ENCODE data around the gene IL11.
A peak's percentile ranks its signal among the peaks of the same experiment; 100 is the strongest.

The IL11 gene

DNA sequence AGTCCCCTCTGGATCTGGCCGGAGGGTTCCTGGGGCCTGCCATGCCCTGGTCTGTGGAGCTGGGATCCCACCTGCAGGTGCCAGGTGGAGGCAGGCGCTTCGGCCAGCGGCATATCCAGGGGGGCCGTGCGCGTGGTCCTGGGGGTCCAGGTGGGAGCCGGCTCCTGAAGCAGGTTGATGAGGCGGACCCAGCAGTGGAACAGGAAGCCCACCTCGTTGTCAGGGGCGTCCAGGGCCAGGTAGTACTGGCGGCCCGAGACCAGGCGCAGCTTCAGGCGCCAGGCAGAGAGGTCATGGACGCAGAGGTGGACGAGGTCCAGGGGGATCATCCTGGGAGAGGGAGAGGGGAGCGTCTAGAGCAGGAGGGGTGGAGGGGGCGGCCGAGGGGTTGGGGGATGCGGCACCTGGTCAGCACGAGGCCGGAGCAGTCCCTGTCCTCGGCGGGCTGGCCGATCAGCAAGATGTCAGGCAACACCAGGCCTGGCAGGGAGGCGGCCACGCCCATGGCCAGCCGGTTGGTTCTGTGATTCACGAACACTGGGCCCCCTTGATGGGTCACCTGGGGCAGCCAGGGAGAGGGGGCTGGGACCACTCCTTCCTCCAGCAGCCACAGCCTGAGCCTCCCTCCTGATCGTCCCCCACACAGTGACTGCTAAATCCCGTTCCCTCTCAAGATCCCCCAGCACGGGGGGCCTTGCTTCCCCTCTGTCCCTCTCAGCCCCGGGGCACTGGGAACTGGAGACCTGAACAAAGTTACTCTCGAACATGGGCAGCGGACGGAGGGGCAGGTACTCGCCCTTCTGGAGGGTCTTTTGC lies 7.9 kb downstream of the IL11 start:
- Histone ChIP-seq H3K4me1 (ENCODE audit: control insufficient read depth in 2 of 2, insufficient read depth in 2 of 2, low read length in 2 of 2) (no peaks in the 10 kb centered on the region), H3K4me3 (ENCODE audit: low read length in 2 of 2) (no peak overlapping the region), H3K27ac (ENCODE audit: low read depth in 2 of 2, low read length in 2 of 2) (no peak overlapping the region), H3K9ac (ENCODE audit: low read depth in 1 of 2, low read length in 2 of 2) (no peak overlapping the region), H3K36me3 (ENCODE audit: control insufficient read depth in 2 of 2, insufficient read depth in 2 of 2, low read length in 2 of 2) (no peaks in the 10 kb centered on the region), H3K9me3 (ENCODE audit: control insufficient read depth in 2 of 2, low read length in 2 of 2) (no peaks in the 10 kb centered on the region), H3K27me3 (ENCODE audit: control insufficient read depth in 2 of 2, insufficient read depth in 2 of 2, low read length in 2 of 2) (no peaks in the 10 kb centered on the region)

GRCh38 chr19:55360902-55361301 lies 9.4 kb downstream of the IL11 start:
- H3K4me3 ChIP-seq (ENCODE audit: low read length in 2 of 2) = no peak overlapping the region
- no peaks in the 10 kb centered on the region for H3K4me1 ChIP-seq (ENCODE audit: control insufficient read depth in 2 of 2, insufficient read depth in 2 of 2, low read length in 2 of 2)

GRCh38 chr19:55358943-55359908 lies 11.0 kb downstream of the IL11 start:
- Histone ChIP-seq H3K4me1 (ENCODE audit: control insufficient read depth in 2 of 2, insufficient read depth in 2 of 2, low read length in 2 of 2) (peaks cover 0 to 3% of the 10 kb centered on the region in 2 donors), H3K36me3 (ENCODE audit: control insufficient read depth in 2 of 2, insufficient read depth in 2 of 2, low read length in 2 of 2) (no peaks in the 10 kb centered on the region), H3K4me3 (ENCODE audit: low read length in 2 of 2) (no peak overlapping the region), H3K9me3 (ENCODE audit: control insufficient read depth in 2 of 2, low read length in 2 of 2) (no peaks in the 10 kb centered on the region), H3K27ac (ENCODE audit: low read depth in 2 of 2, low read length in 2 of 2) (no peak overlapping the region), H3K27me3 (ENCODE audit: control insufficient read depth in 2 of 2, insufficient read depth in 2 of 2, low read length in 2 of 2) (peaks cover 0 to 3% of the 10 kb centered on the region in 2 donors), H3K9ac (ENCODE audit: low read depth in 1 of 2, low read length in 2 of 2) (no peak overlapping the region)

More at GRCh38 chr19:55360902-55361301, 9.4 kb downstream of the IL11 start:
- Histone ChIP-seq H3K9ac (ENCODE audit: low read depth in 1 of 2, low read length in 2 of 2) (no peak overlapping the region), H3K27ac (ENCODE audit: low read depth in 2 of 2, low read length in 2 of 2) (no peak overlapping the region), H3K36me3 (ENCODE audit: control insufficient read depth in 2 of 2, insufficient read depth in 2 of 2, low read length in 2 of 2) (no peaks in the 10 kb centered on the region), H3K27me3 (ENCODE audit: control insufficient read depth in 2 of 2, insufficient read depth in 2 of 2, low read length in 2 of 2) (no peaks in the 10 kb centered on the region), H3K9me3 (ENCODE audit: control insufficient read depth in 2 of 2, low read length in 2 of 2) (no peaks in the 10 kb centered on the region)

- peaks cover 0 to 3% of the 10 kb centered on the region in 2 donors for H3K27me3 ChIP-seq (ENCODE audit: control insufficient read depth in 2 of 2, insufficient read depth in 2 of 2, low read length in 2 of 2)
- H3K4me3 ChIP-seq (ENCODE audit: low read length in 2 of 2) = no peak overlapping the region
- H3K9ac ChIP-seq (ENCODE audit: low read depth in 1 of 2, low read length in 2 of 2) = no peak overlapping the region
- no peak overlapping the region for H3K27ac ChIP-seq (ENCODE audit: low read depth in 2 of 2, low read length in 2 of 2)
- no peaks in the 10 kb centered on the region for H3K9me3 ChIP-seq (ENCODE audit: control insufficient read depth in 2 of 2, low read length in 2 of 2)
- no peaks in the 10 kb centered on the region for H3K36me3 ChIP-seq (ENCODE audit: control insufficient read depth in 2 of 2, insufficient read depth in 2 of 2, low read length in 2 of 2)
- H3K4me1 ChIP-seq (ENCODE audit: control insufficient read depth in 2 of 2, insufficient read depth in 2 of 2, low read length in 2 of 2) = peaks cover 2 to 5% of the 10 kb centered on the region in 2 donors
Observed at GRCh38 chr19:55358493-55358892, 11.8 kb downstream of the IL11 start.

DNA sequence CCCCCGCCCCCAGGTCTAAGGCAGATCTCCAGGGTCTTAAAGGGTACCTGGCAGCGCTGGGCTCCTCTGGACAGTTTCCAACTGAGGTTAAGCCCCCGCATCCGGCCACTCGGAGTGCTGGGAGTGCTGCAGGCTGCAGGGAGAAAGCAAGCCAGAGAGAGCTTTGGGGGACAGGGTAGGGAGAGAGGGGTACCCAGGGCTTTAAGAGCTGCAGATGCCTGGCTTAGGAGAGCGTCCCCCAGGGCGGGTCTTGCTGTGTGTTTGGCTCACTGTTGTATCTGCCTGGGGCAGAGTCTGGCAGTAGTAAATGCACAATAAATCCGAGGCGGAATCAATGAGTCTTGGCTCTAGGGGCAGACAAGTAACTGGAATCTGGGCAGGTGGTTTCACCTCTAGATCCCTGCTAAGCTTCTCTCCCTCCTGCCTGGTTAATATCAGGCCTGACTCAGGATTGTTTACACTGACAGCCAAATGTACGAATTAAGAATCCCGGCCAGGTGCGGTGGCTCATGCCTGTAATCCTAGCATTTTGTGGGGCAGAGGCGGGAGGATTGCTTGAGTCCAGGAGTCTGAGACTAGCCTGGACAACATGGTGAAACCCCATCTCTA lies 14.9 kb downstream of the IL11 start:
- H3K27ac ChIP-seq (ENCODE audit: low read depth in 2 of 2, low read length in 2 of 2) = no peak overlapping the region
- no peaks in the 10 kb centered on the region for H3K36me3 ChIP-seq (ENCODE audit: control insufficient read depth in 2 of 2, insufficient read depth in 2 of 2, low read length in 2 of 2)
- H3K9me3 ChIP-seq (ENCODE audit: control insufficient read depth in 2 of 2, low read length in 2 of 2) = no peaks in the 10 kb centered on the region
- H3K4me3 ChIP-seq (ENCODE audit: low read length in 2 of 2) = no peak overlapping the region
- H3K4me1 ChIP-seq (ENCODE audit: control insufficient read depth in 2 of 2, insufficient read depth in 2 of 2, low read length in 2 of 2) = peaks cover 21 to 26% of the 10 kb centered on the region in 2 donors
- H3K27me3 ChIP-seq (ENCODE audit: control insufficient read depth in 2 of 2, insufficient read depth in 2 of 2, low read length in 2 of 2) = peaks cover 15 to 17% of the 10 kb centered on the region in 2 donors
- H3K9ac ChIP-seq (ENCODE audit: low read depth in 1 of 2, low read length in 2 of 2) = no peak overlapping the region

DNA sequence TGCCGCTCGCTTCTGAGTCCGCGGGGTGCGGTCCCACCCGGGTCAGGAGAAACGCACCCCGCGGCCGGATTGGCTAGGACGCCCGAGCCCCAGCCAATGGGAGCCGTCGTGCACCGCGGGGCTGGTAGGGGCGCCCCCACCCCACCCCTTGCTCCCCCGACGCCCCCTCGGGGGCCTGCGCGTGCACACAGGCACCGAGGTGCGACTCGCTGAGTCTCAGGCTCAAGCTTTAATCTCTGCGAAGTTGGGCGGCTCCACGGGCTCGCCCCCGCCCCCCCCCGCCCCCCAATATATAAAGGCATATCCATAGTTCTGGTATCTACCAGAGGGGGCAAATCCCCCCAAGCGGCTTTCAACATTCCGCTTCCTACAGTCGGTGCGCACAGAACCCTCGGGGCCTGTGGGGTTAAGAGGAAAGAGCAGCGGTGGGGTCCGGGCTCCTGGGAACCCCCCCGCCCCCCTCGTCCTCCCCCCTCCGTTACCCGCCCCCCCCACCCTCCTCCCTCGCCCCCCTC lies 15.5 kb downstream of the IL11 start, which contains the start of gene COX6B2:
Gene COX6B2, minus strand, starts transcription at position 22 of the 515 bp plus-strand sequence. CDS start 198 bp downstream, outside the sequence.
- Histone ChIP-seq H3K27me3 (ENCODE audit: control insufficient read depth in 2 of 2, insufficient read depth in 2 of 2, low read length in 2 of 2) (peaks cover 15 to 17% of the 10 kb centered on the region in 2 donors), H3K4me3 (ENCODE audit: low read length in 2 of 2) (peak within 1 kb of the TSS; percentile 70 to 71), H3K4me1 (ENCODE audit: control insufficient read depth in 2 of 2, insufficient read depth in 2 of 2, low read length in 2 of 2) (peaks cover 22 to 27% of the 10 kb centered on the region in 2 donors), H3K9me3 (ENCODE audit: control insufficient read depth in 2 of 2, low read length in 2 of 2) (no peaks in the 10 kb centered on the region), H3K36me3 (ENCODE audit: control insufficient read depth in 2 of 2, insufficient read depth in 2 of 2, low read length in 2 of 2) (no peaks in the 10 kb centered on the region), H3K27ac (ENCODE audit: low read depth in 2 of 2, low read length in 2 of 2) (peak within 1 kb of the TSS; percentile 23 to 55), H3K9ac (ENCODE audit: low read depth in 1 of 2, low read length in 2 of 2) (peak within 1 kb of the TSS; percentile 41 to 85)

- peaks cover 15 to 17% of the 10 kb centered on the region in 2 donors for H3K27me3 ChIP-seq (ENCODE audit: control insufficient read depth in 2 of 2, insufficient read depth in 2 of 2, low read length in 2 of 2)
- H3K36me3 ChIP-seq (ENCODE audit: control insufficient read depth in 2 of 2, insufficient read depth in 2 of 2, low read length in 2 of 2) = no peaks in the 10 kb centered on the region
- peak overlapping the region; percentile 70 to 71 for H3K4me3 ChIP-seq (ENCODE audit: low read length in 2 of 2)
- no peaks in the 10 kb centered on the region for H3K9me3 ChIP-seq (ENCODE audit: control insufficient read depth in 2 of 2, low read length in 2 of 2)
- H3K9ac ChIP-seq (ENCODE audit: low read depth in 1 of 2, low read length in 2 of 2) = peak overlapping the region; percentile 41 to 85
- peaks cover 22 to 27% of the 10 kb centered on the region in 2 donors for H3K4me1 ChIP-seq (ENCODE audit: control insufficient read depth in 2 of 2, insufficient read depth in 2 of 2, low read length in 2 of 2)
- peak overlapping the region; percentile 23 to 55 for H3K27ac ChIP-seq (ENCODE audit: low read depth in 2 of 2, low read length in 2 of 2)
Observed at GRCh38 chr19:55353803-55354697, 16.2 kb downstream of the IL11 start.

DNA sequence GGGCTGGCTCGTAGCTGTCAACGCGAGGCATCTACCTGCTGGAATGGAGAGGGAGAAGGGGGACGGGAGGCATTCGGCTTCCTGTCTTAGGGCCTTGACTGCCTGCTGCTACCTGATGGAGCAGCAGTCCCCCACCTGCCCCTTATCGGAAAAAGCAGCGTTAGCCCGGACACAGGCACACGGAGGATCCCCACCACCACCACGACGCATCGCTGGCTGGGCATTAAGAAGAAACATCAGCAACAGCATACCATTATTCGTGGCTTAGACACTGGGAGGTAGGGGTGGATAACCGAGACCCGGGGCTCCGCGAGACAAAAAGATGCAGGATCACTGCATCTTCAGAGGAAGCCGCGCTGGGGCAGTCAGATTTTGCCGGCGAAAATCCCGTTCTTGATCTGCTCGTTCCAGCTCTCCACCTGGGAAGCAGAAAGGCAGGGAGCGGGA lies 16.9 kb downstream of the IL11 start:
- peak overlapping the region; percentile 23 to 55 for H3K27ac ChIP-seq (ENCODE audit: low read depth in 2 of 2, low read length in 2 of 2)
- H3K36me3 ChIP-seq (ENCODE audit: control insufficient read depth in 2 of 2, insufficient read depth in 2 of 2, low read length in 2 of 2) = no peaks in the 10 kb centered on the region
- peaks cover 22 to 27% of the 10 kb centered on the region in 2 donors for H3K4me1 ChIP-seq (ENCODE audit: control insufficient read depth in 2 of 2, insufficient read depth in 2 of 2, low read length in 2 of 2)
- peak overlapping the region; percentile 70 to 71 for H3K4me3 ChIP-seq (ENCODE audit: low read length in 2 of 2)
- H3K27me3 ChIP-seq (ENCODE audit: control insufficient read depth in 2 of 2, insufficient read depth in 2 of 2, low read length in 2 of 2) = peaks cover 15 to 17% of the 10 kb centered on the region in 2 donors
- H3K9me3 ChIP-seq (ENCODE audit: control insufficient read depth in 2 of 2, low read length in 2 of 2) = no peaks in the 10 kb centered on the region
- peak overlapping the region; percentile 41 to 85 for H3K9ac ChIP-seq (ENCODE audit: low read depth in 1 of 2, low read length in 2 of 2)
